ENCODE data around the gene TRAPPC6A.

- TF ChIP-seq, protein P1, sequence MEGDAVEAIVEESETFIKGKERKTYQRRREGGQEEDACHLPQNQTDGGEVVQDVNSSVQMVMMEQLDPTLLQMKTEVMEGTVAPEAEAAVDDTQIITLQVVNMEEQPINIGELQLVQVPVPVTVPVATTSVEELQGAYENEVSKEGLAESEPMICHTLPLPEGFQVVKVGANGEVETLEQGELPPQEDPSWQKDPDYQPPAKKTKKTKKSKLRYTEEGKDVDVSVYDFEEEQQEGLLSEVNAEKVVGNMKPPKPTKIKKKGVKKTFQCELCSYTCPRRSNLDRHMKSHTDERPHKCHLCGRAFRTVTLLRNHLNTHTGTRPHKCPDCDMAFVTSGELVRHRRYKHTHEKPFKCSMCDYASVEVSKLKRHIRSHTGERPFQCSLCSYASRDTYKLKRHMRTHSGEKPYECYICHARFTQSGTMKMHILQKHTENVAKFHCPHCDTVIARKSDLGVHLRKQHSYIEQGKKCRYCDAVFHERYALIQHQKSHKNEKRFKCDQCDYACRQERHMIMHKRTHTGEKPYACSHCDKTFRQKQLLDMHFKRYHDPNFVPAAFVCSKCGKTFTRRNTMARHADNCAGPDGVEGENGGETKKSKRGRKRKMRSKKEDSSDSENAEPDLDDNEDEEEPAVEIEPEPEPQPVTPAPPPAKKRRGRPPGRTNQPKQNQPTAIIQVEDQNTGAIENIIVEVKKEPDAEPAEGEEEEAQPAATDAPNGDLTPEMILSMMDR (conservative IDR thresholded peaks at IDR 0.05 in 1 of 2, IDR thresholded peaks at IDR 0.05 in 1 of 2; ENCODE audit: low read depth in 1 of 2, low read length in 2 of 2) = no peak
- no peak for TF ChIP-seq EZH2 (IDR thresholded peaks at IDR 0.05; ENCODE audit: low read length, missing control alignments)
Measured at GRCh38 chr19:45206328-45206727, 28.3 kb upstream of the TRAPPC6A start.

Data from fibroblast of lung (primary cell).